ENCODE results near the gene TPSG1. TPM values are rescaled to one million over a fixed set of nuclear protein-coding genes. Genes with fewer than 3 reads are reported as not detected.
"Not testable (repeated sequence)": the region's sequence is repeated elsewhere in the genome, so short reads cannot be mapped to it uniquely, and the experiment has no call there.

TPSG1 gene
- total RNA-seq, 2 donors from 2014 or later: not detected

GRCh38 chr16:1237990-1238389 is 12.9 kb upstream of the TPSG1 start:
- Mint-ChIP-seq H3K4me1 (no peaks in the 10 kb centered on the region), H3K27me3 (ENCODE audit: insufficient read depth) (peaks cover 8% of the 10 kb centered on the region), H3K36me3 (ENCODE audit: low read depth) (no peaks in the 10 kb centered on the region), H3K9me3 (peaks cover 4% of the 10 kb centered on the region), H3K27ac (no peak overlapping the region), H3K4me3 (no peak overlapping the region)
- Histone ChIP-seq H3K27me3 (ENCODE audit: control insufficient read depth, insufficient read depth, low read length, poor library complexity, severe bottlenecking) (peaks cover 5% of the 10 kb centered on the region), H3K9ac (ENCODE audit: extremely low read depth, low read length, poor library complexity, severe bottlenecking) (no peak overlapping the region), H3K4me1 (ENCODE audit: control insufficient read depth, insufficient read depth, low read length) (no peaks in the 10 kb centered on the region), H3K4me3 (ENCODE audit: low read length) (no peak overlapping the region), H3K36me3 (ENCODE audit: control insufficient read depth, insufficient read depth, low read length) (no peaks in the 10 kb centered on the region), H3K9me3 (ENCODE audit: control insufficient read depth, low read length) (no peaks in the 10 kb centered on the region), H3K27ac (ENCODE audit: low read depth, low read length) (no peak overlapping the region)
- no peak for TF ChIP-seq CTCF (conservative IDR thresholded peaks at IDR 0.05)
- DNase-seq: no peak
- 88 to 90% methylated on average over 7 to 9 of the region's 9 CpGs for WGBS, 2 experiments (ENCODE audit: insufficient coverage in 1 of 2, insufficient read length in 1 of 2)

DNA sequence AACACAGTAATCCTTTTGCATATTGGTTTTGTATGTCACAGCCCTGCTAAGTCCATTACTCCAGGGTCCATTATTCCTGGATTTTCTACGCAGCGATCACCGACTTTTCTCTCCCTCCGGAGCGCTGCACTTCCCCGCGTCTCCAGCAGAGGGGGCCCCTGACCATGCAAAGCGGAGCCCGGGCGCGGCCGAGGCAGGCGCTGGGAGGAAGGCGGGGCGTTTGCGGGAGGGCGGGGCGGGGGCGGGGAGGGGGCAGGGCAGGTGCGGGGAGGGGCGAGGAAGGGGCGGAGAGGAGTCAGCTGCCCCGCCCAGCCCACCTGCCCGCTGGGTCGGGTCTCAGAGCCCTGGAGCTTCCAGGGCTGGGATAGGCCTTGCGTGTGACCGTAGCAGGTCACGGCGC is 11.6 kb upstream of the TPSG1 start:
- H3K27ac Mint-ChIP-seq; H3K4me3 ChIP-seq (ENCODE audit: low read length); DNase-seq; H3K9ac ChIP-seq (ENCODE audit: extremely low read depth, low read length, poor library complexity, severe bottlenecking); H3K4me1 ChIP-seq (ENCODE audit: control insufficient read depth, insufficient read depth, low read length); H3K27ac ChIP-seq (ENCODE audit: low read depth, low read length); H3K9me3 Mint-ChIP-seq; H3K36me3 ChIP-seq (ENCODE audit: control insufficient read depth, insufficient read depth, low read length); H3K27me3 Mint-ChIP-seq (ENCODE audit: insufficient read depth); H3K27me3 ChIP-seq (ENCODE audit: control insufficient read depth, insufficient read depth, low read length, poor library complexity, severe bottlenecking); H3K36me3 Mint-ChIP-seq (ENCODE audit: low read depth); H3K4me3 Mint-ChIP-seq; H3K4me1 Mint-ChIP-seq; H3K9me3 ChIP-seq (ENCODE audit: control insufficient read depth, low read length): not testable (repeated sequence)
- no CpG with 5 or more reads among the region's 29 CpGs for WGBS, 2 experiments (ENCODE audit: insufficient coverage in 1 of 2, insufficient read length in 1 of 2)

DNA sequence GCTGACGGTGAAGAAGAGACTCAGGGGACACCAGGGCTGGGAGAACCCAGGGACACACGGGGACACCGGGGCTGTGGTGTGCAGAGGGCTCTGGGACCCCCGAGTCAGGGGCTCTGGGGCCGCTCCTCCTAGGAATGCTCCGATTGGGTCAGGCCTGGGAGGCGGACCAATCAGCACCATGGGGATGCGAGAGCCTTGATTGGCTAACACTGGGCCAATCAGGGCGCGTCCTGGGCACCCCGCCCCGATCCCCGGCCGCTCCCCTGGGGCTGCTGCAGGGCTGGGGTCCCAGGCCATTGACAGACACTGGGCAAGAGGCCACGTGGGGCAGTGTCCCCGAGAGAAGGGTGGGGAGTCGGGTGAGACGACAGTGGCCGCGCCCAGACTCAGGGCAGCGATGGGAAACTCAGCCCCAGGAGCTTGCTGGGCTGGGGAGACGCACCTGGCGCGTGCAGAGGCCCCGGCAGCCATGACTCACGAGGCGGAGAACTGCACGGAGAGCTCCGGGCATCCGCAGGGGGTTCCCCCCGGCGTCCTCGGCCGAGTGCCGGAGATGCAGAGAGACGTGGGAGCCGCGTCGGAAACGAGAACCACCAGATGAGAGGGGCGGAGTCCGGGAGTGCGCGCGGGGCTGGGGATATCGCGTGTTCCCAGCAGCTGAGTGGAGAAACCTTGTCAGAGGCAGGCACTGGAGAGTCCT is 7.1 kb upstream of the TPSG1 start:
- H3K9me3 ChIP-seq (ENCODE audit: control insufficient read depth, low read length); H3K4me1 ChIP-seq (ENCODE audit: control insufficient read depth, insufficient read depth, low read length); H3K9ac ChIP-seq (ENCODE audit: extremely low read depth, low read length, poor library complexity, severe bottlenecking); H3K27me3 Mint-ChIP-seq (ENCODE audit: insufficient read depth); H3K27me3 ChIP-seq (ENCODE audit: control insufficient read depth, insufficient read depth, low read length, poor library complexity, severe bottlenecking); H3K4me3 Mint-ChIP-seq; H3K27ac Mint-ChIP-seq; DNase-seq; H3K27ac ChIP-seq (ENCODE audit: low read depth, low read length); H3K4me3 ChIP-seq (ENCODE audit: low read length); H3K36me3 Mint-ChIP-seq (ENCODE audit: low read depth); H3K4me1 Mint-ChIP-seq; H3K9me3 Mint-ChIP-seq; H3K36me3 ChIP-seq (ENCODE audit: control insufficient read depth, insufficient read depth, low read length): not testable (repeated sequence)
- WGBS, 2 experiments (ENCODE audit: insufficient coverage in 1 of 2, insufficient read length in 1 of 2): no CpG with 5 or more reads among the region's 47 CpGs

- not testable (repeated sequence) for DNase-seq; H3K36me3 ChIP-seq (ENCODE audit: control insufficient read depth, insufficient read depth, low read length); H3K9me3 Mint-ChIP-seq; H3K4me3 Mint-ChIP-seq; H3K36me3 Mint-ChIP-seq (ENCODE audit: low read depth); H3K4me1 ChIP-seq (ENCODE audit: control insufficient read depth, insufficient read depth, low read length); H3K4me1 Mint-ChIP-seq; H3K27me3 ChIP-seq (ENCODE audit: control insufficient read depth, insufficient read depth, low read length, poor library complexity, severe bottlenecking); H3K4me3 ChIP-seq (ENCODE audit: low read length); H3K9me3 ChIP-seq (ENCODE audit: control insufficient read depth, low read length); H3K9ac ChIP-seq (ENCODE audit: extremely low read depth, low read length, poor library complexity, severe bottlenecking); H3K27ac Mint-ChIP-seq; H3K27ac ChIP-seq (ENCODE audit: low read depth, low read length)
- peaks cover 11% of the 10 kb centered on the region for H3K27me3 Mint-ChIP-seq (ENCODE audit: insufficient read depth)
- WGBS, 2 experiments (ENCODE audit: insufficient coverage in 1 of 2, insufficient read length in 1 of 2): 96% methylated on average over 4 of the region's 7 CpGs; no CpG with 5 or more reads in 1 of the 2 experiments
Observed at GRCh38 chr16:1231301-1231700, 6.2 kb upstream of the TPSG1 start.

DNA sequence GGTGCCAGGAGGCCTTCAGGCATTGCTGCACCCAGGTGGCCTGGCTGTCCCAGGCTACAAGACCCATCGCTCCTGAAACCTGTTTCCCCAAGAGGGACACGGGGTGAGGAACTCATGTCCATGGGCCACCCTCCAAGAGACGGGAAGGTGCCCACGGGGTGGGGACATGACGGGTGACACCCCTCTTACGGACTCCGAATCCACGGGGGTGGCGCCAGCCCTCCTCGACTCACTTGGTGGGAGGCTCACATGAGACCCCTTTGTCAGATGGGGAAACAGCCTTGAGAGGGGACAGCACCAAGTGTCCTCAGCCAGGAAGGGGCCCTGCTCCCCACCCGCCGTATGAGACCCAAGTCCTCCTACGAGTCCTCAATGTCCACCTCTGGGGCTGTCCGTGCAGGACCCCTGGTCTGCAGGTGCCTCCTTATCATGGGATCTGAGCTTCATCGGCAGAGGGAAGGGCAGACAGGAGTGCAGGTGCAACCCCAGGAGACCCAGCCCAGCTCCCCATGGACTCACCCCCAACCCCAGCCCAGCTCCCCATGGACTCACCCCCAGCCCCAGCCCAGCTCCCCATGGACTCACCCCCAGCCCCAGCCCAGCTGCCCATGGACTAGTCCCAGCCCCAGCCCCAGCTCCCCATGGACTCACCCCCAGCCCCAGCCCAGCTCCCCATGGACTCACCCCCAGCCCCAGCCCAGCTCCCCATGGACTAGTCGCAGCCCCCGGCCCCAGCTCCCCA is 5.6 kb upstream of the TPSG1 start:
- H3K9me3 Mint-ChIP-seq; H3K4me1 ChIP-seq (ENCODE audit: control insufficient read depth, insufficient read depth, low read length); H3K36me3 Mint-ChIP-seq (ENCODE audit: low read depth); H3K9ac ChIP-seq (ENCODE audit: extremely low read depth, low read length, poor library complexity, severe bottlenecking); H3K27me3 ChIP-seq (ENCODE audit: control insufficient read depth, insufficient read depth, low read length, poor library complexity, severe bottlenecking); DNase-seq; H3K4me1 Mint-ChIP-seq; H3K27ac ChIP-seq (ENCODE audit: low read depth, low read length); H3K9me3 ChIP-seq (ENCODE audit: control insufficient read depth, low read length); H3K27ac Mint-ChIP-seq; H3K4me3 Mint-ChIP-seq; H3K4me3 ChIP-seq (ENCODE audit: low read length); H3K36me3 ChIP-seq (ENCODE audit: control insufficient read depth, insufficient read depth, low read length): not testable (repeated sequence)
- WGBS, 2 experiments (ENCODE audit: insufficient coverage in 1 of 2, insufficient read length in 1 of 2): 88 to 90% methylated on average over 8 to 17 of the region's 17 CpGs
- peaks cover 11% of the 10 kb centered on the region for H3K27me3 Mint-ChIP-seq (ENCODE audit: insufficient read depth)

DNA sequence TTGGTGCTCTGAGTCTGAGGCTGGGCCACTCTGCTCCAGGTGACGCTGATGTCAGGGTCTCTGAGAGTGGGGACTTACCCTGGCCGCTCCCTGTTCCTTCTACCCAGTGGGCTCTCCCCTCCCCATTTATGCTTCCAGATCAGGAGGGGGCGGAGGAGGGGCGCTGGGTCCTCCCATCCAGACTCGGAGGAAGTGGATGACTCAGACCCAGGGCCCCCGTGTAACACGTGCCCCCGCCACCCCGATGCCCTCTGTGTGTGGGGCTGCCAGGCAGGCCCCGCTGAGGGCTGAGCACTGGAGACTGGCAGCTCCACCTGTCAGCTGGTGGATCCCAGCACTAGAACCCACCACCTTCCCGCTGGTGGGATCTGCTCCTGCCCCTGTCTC is 5.0 kb upstream of the TPSG1 start, which contains the start of gene TPSB2:
Gene TPSB2 (minus strand): TSS at position 101 of the 387 bp plus-strand sequence. CDS start 233 bp downstream, outside the sequence.
- H3K4me3 ChIP-seq (ENCODE audit: low read length); H3K4me3 Mint-ChIP-seq; H3K9ac ChIP-seq (ENCODE audit: extremely low read depth, low read length, poor library complexity, severe bottlenecking); H3K4me1 ChIP-seq (ENCODE audit: control insufficient read depth, insufficient read depth, low read length); H3K9me3 ChIP-seq (ENCODE audit: control insufficient read depth, low read length); H3K27me3 ChIP-seq (ENCODE audit: control insufficient read depth, insufficient read depth, low read length, poor library complexity, severe bottlenecking); DNase-seq; H3K27ac ChIP-seq (ENCODE audit: low read depth, low read length); H3K36me3 ChIP-seq (ENCODE audit: control insufficient read depth, insufficient read depth, low read length); H3K9me3 Mint-ChIP-seq; H3K4me1 Mint-ChIP-seq; H3K36me3 Mint-ChIP-seq (ENCODE audit: low read depth); H3K27ac Mint-ChIP-seq: not testable (repeated sequence)
- H3K27me3 Mint-ChIP-seq (ENCODE audit: insufficient read depth): peaks cover 13% of the 10 kb centered on the region
- 29% methylated on average over 1 of the region's 11 CpGs; no CpG with 5 or more reads in 1 of the 2 experiments for WGBS, 2 experiments (ENCODE audit: insufficient coverage in 1 of 2, insufficient read length in 1 of 2)

Data from endodermal cell (in vitro differentiated cells).